CD4-positive, alpha-beta T cell (primary cell): ENCODE measurements around the gene MDM4. TPM values are rescaled to one million over a fixed set of nuclear protein-coding genes. Genes with fewer than 3 reads are reported as not detected.

ENCODE experiments used
- ATAC-seq: fragments of 200-7000 bp; cut with Tn5 transposase; one replicate; pipeline ENCODE4 v1.10.0; 2022; ENCODE audit warnings: mild to moderate bottlenecking; ENCODE audit not compliant: poor library complexity
- CTCF ChIA-PET: fragments of 350-600 bp; sonication (Branson Sonifier 250); formaldehyde crosslinking; loops from one replicate; lab custom pipeline; 2021; ENCODE audit warnings: antibody characterized with exemption, inconsistent platforms; lab: Charles Lee
- POLR2A ChIA-PET: fragments of 350-600 bp; sonication (Branson Sonifier 250); formaldehyde crosslinking; loops from one replicate; lab custom pipeline; 2021; ENCODE audit warnings: antibody characterized with exemption, inconsistent platforms; lab: Charles Lee
- DNase-seq, 14 experiments: peaks; one replicate each; pipeline ENCODE4 v3.0.0-alpha.2; 2013 to 2020; ENCODE audit warnings: mixed read lengths in 2 of 14
- H3K27ac ChIP-seq, 2 donors: one replicate each; pipeline versions ENCODE4 v1.5.1 to v1.7.0; 2013; ENCODE audit warnings: low read length in 2 of 2, low read depth in 1 of 2, mild to moderate bottlenecking in 1 of 2
- H3K27me3 ChIP-seq, 2 experiments: 1 replicate in 1 of 2; 2 replicates in 1 of 2; pipeline versions ENCODE4 v1.6.1 to v1.7.0; 2013; ENCODE audit warnings: low read length in 2 of 2, control low read depth in 1 of 2, mild to moderate bottlenecking in 1 of 2, moderate library complexity in 1 of 2; ENCODE audit not compliant: insufficient read depth in 2 of 2, control insufficient read depth in 1 of 2
- H3K36me3 ChIP-seq: one replicate; pipeline ENCODE4 v1.6.1; 2013; ENCODE audit warnings: low read length, control low read depth; ENCODE audit not compliant: insufficient read depth
- H3K4me1 ChIP-seq: one replicate; pipeline ENCODE4 v1.6.1; 2013; ENCODE audit warnings: low read length, control low read depth; ENCODE audit not compliant: insufficient read depth
- H3K4me3 ChIP-seq: one replicate; pipeline ENCODE4 v1.5.1; 2013; ENCODE audit warnings: mild to moderate bottlenecking, low read length, moderate library complexity
- H3K9me3 ChIP-seq, 2 experiments: 1 replicate in 1 of 2; 2 replicates in 1 of 2; pipeline versions ENCODE4 v1.6.1 to v1.7.0; 2013; ENCODE audit warnings: low read length in 2 of 2, mild to moderate bottlenecking in 2 of 2, control low read depth in 1 of 2, moderate library complexity in 1 of 2; ENCODE audit not compliant: control insufficient read depth in 1 of 2, insufficient read depth in 1 of 2
- H3K27ac Mint-ChIP-seq: one replicate; pipeline ENCODE4 v1.8.0; 2020; ENCODE audit warnings: mixed read lengths
- H3K27me3 Mint-ChIP-seq: one replicate; pipeline ENCODE4 v1.8.0; 2021; ENCODE audit warnings: mixed read lengths
- H3K36me3 Mint-ChIP-seq: one replicate; pipeline ENCODE4 v1.8.0; 2021; ENCODE audit warnings: low read depth, mixed read lengths
- H3K4me1 Mint-ChIP-seq: one replicate; pipeline ENCODE4 v1.8.0; 2021; ENCODE audit warnings: low read depth, mixed read lengths
- H3K4me3 Mint-ChIP-seq: one replicate; pipeline ENCODE4 v1.8.0; 2020; ENCODE audit warnings: mild to moderate bottlenecking, mixed read lengths
- H3K9me3 Mint-ChIP-seq: one replicate; pipeline ENCODE4 v1.8.0; 2020; ENCODE audit warnings: mixed read lengths
- CTCF ChIP-seq: fragments of 200-600 bp; IDR thresholded peaks from one replicate; pipeline ENCODE4 v1.8.0; 2022; ENCODE audit warnings: antibody characterized with exemption, mild to moderate bottlenecking
- intact Hi-C, 2 experiments: fragments of 100-400 bp; cut with DNase I in 1 of 2; cut with micrococcal nuclease in 1 of 2; formaldehyde crosslinking; loops; one replicate each; pipeline versions ENCODE4 v1.15.1 to v1.9.0; 2023 to 2025; cut with DNase I, micrococcal nuclease
- total RNA-seq, 174 experiments: library from RNA in 2 of 174; stranded (reverse) in 2 of 174; gene quantifications; one replicate each; pipeline ENCODE4 v1.2.3 and lab custom pipeline; 2021 to 2026

MDM4 gene
- total RNA-seq, 2 experiments from 2014 or later: 260 to 266 TPM

- no peak overlapping the region for H3K4me3 ChIP-seq
- H3K9me3 Mint-ChIP-seq: peaks cover 4% of the 10 kb centered on the region
- intact Hi-C loops: loop anchor here in 1 of 2 experiments (5.0 to 10.0 kb wide), 2 partner anchors 303 to 340 kb away; no protein-coding TSS in a partner anchor
- H3K36me3 ChIP-seq: no peaks in the 10 kb centered on the region
- peaks cover 5% of the 10 kb centered on the region for H3K4me1 ChIP-seq
- DNase-seq: no peak
- H3K27me3 ChIP-seq: no peaks in the 10 kb centered on the region
- peaks cover 32% of the 10 kb centered on the region for H3K4me1 Mint-ChIP-seq
- no peak for ATAC-seq
- POLR2A ChIA-PET: interaction anchor here (1.4 to 1.8 kb wide), 4 partner anchors 9 to 71 kb away, joined by 5 to 32 read pairs (median 14); partner anchors contain the start of gene PIK3C2B
- H3K27ac ChIP-seq: no peak overlapping the region
- H3K9me3 ChIP-seq: no peaks in the 10 kb centered on the region
- CTCF ChIA-PET: interaction anchor here (1.3 to 12.5 kb wide), 9 partner anchors 9 to 71 kb away, joined by 4 to 218 read pairs (median 12); partner anchors contain the start of genes MDM4 and PIK3C2B
- no peak overlapping the region for H3K4me3 Mint-ChIP-seq
- peaks cover 15% of the 10 kb centered on the region for H3K27me3 Mint-ChIP-seq
- TF ChIP-seq CTCF: no peak
- H3K36me3 Mint-ChIP-seq: peaks cover 22% of the 10 kb centered on the region
- no peak overlapping the region for H3K27ac Mint-ChIP-seq
Observed at GRCh38 chr1:204502241-204502640, 14.0 kb upstream of the MDM4 start.

DNA sequence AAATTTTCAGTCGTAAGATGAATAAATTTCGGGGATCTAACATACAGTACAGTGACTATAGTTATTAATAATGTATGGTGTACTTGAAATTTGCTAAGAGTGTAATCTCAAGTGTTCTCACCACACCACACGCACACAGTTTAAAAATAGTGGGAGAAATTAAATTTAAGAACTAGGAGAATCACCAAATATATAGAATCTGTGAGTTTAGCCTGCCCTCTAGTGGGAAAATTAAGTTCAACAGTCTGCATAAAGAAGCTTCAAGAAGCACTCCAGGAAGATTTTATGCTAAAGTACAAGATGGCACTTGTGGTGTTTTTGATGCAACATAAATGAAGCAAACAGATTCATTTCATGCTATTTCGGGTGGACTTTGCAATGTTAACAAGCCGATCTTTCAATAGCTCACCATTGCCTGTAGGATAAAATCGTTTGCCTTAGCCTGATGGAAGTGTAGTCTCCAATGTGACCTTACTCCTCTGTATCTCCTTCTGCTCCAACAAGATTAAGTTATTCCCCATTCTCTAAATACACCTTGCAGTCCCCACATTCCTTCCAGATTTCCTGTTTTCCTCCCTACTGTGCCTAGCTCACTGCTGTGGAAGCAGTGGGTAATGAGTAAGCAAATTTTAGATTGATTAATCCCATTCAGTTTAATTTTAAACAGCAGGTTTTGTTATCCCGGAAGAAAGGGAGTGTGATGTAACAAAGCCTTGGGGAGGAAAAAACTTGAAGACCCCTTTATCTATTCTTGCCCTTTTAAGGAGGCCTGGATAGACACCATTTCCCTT, 12.9 kb upstream of the MDM4 start:
- H3K36me3 ChIP-seq: no peaks in the 10 kb centered on the region
- DNase-seq (peak in 4 of 14 experiments; percentile 38 to 87 (median 84)), ATAC-seq (peak; percentile 15)
- no peaks in the 10 kb centered on the region for H3K9me3 ChIP-seq
- H3K27ac ChIP-seq: no peak overlapping the region
- peaks cover 15% of the 10 kb centered on the region for H3K27me3 Mint-ChIP-seq
- H3K27ac Mint-ChIP-seq: peak overlapping the region; percentile 82
- H3K36me3 Mint-ChIP-seq: peaks cover 24% of the 10 kb centered on the region
- peak; percentile 89 for TF ChIP-seq CTCF
- intact Hi-C loops: loop anchor here (1.0 to 10.0 kb wide), 5 partner anchors 57 to 341 kb away; no protein-coding TSS in a partner anchor
- no peak overlapping the region for H3K4me3 ChIP-seq
- CTCF ChIA-PET: interaction anchor here (0.6 to 12.5 kb wide), 33 partner anchors 10 to 121 kb away, joined by 3 to 218 read pairs (median 5); partner anchors contain the start of genes MDM4 and PIK3C2B
- peaks cover 14% of the 10 kb centered on the region for H3K4me1 ChIP-seq
- H3K9me3 Mint-ChIP-seq: peaks cover 5% of the 10 kb centered on the region
- POLR2A ChIA-PET: interaction anchor here (0.8 to 7.5 kb wide), 10 partner anchors 10 to 72 kb away, joined by 3 to 262 read pairs (median 6); partner anchors contain the start of genes MDM4 and PIK3C2B
- peak overlapping the region; percentile 74 for H3K4me3 Mint-ChIP-seq
- peaks cover 34% of the 10 kb centered on the region for H3K4me1 Mint-ChIP-seq
- no peaks in the 10 kb centered on the region for H3K27me3 ChIP-seq

DNA sequence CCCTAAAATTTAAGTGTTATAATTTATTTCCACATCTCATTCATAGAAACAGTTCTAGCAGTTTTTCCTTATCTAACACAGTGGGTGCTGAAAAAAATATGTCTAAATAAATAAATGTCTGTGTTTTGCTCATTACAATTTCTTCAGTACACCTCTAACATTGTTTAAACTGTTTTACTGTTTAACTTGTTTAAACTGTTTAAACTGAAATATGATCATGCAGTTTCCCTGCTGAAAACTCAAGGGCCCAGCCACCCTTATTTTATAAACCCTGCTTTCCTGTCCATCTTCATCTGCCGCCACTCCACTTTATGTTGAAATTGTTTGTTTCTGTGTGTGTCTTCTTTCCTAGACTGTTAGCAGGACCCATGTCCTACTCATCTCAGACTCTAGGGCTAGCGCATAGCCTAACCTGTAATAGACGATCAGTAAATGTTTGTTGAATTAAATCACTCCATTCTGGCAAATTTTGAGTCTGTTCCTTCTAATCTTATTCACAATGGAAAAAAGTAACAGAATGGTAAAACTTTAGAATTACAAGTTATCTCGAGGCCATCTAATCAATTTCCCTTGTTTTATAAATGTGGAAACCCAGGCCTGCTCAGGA, 12.2 kb upstream of the MDM4 start:
- Histone ChIP-seq H3K9me3 (no peaks in the 10 kb centered on the region), H3K27me3 (no peaks in the 10 kb centered on the region), H3K4me1 (peaks cover 14% of the 10 kb centered on the region), H3K4me3 (no peak overlapping the region), H3K27ac (no peak overlapping the region), H3K36me3 (no peaks in the 10 kb centered on the region)
- no peak overlapping the region for H3K27ac Mint-ChIP-seq
- ChIA-PET POLR2A (interaction anchor here (0.8 to 7.5 kb wide), 8 partner anchors 9 to 73 kb away, joined by 4 to 262 read pairs (median 10); partner anchors contain the start of genes MDM4 and PIK3C2B), CTCF (interaction anchor here (0.6 to 12.5 kb wide), 12 partner anchors 11 to 122 kb away, joined by 3 to 218 read pairs (median 6); partner anchors contain the start of genes MDM4 and PIK3C2B)
- H3K36me3 Mint-ChIP-seq: peaks cover 24% of the 10 kb centered on the region
- intact Hi-C loops: loop anchor here (1.0 to 10.0 kb wide), 5 partner anchors 58 to 342 kb away; no protein-coding TSS in a partner anchor
- H3K9me3 Mint-ChIP-seq: peaks cover 5% of the 10 kb centered on the region
- TF ChIP-seq CTCF: no peak
- DNase-seq: no peak
- no peak overlapping the region for H3K4me3 Mint-ChIP-seq
- peaks cover 15% of the 10 kb centered on the region for H3K27me3 Mint-ChIP-seq
- no peak for ATAC-seq
- peaks cover 41% of the 10 kb centered on the region for H3K4me1 Mint-ChIP-seq
